Muscle of leg (tissue), 9 donors: ENCODE measurements around the gene MRM1. TPM values are rescaled to one million over a fixed set of nuclear protein-coding genes. Genes with fewer than 3 reads are reported as not detected.

ENCODE experiments used
- polyA plus RNA-seq, 8 donors: library from polyadenylated mRNA; unstranded; fragments of 120-200 nt; gene quantifications; one replicate each; pipeline versions ENCODE4 v1.2.1 to v1.2.3, GENCODE V29; 2013; ENCODE audit warnings: inconsistent platforms in 1 of 8, low replicate concordance in 1 of 8; ENCODE audit not compliant: insufficient read length in 8 of 8, insufficient read depth in 1 of 8
- total RNA-seq: library from RNA; stranded (reverse); fragments of 120-200 nt; gene quantifications from one replicate; pipeline ENCODE4 v1.2.4, GENCODE V29; 2013

MRM1 gene
- total and polyA plus RNA-seq, 9 donors = 3.3 to 5.2 (median 3.8) TPM

Other genes starting within 250 kb of the MRM1 start
- gene TBC1D3H, start 213.1 kb upstream of the MRM1 start, total RNA-seq = not detected
- gene TBC1D3H, start 213.1 kb upstream of the MRM1 start, polyA plus RNA-seq = not detected
- gene ZNHIT3, start 114.9 kb upstream of the MRM1 start, total RNA-seq = 51.0 TPM
- 10 to 100 TPM; 49.4 to 66.5 (median 57.4) TPM for gene ZNHIT3, start 114.9 kb upstream of the MRM1 start, polyA plus RNA-seq
- 29.3 TPM for gene MYO19, start 66.7 kb upstream of the MRM1 start, total RNA-seq
- gene MYO19, start 66.7 kb upstream of the MRM1 start, polyA plus RNA-seq = 10 to 100 TPM; 18.1 to 44.6 (median 31.6) TPM
- gene PIGW, start 66.6 kb upstream of the MRM1 start, total RNA-seq = 4.7 TPM
- gene PIGW, start 66.6 kb upstream of the MRM1 start, polyA plus RNA-seq = 1 to 10 TPM; 6.3 to 9.9 (median 8.8) TPM
- 53.5 TPM for gene GGNBP2, start 56.7 kb upstream of the MRM1 start, total RNA-seq
- gene GGNBP2, start 56.7 kb upstream of the MRM1 start, polyA plus RNA-seq = 10 to 100 TPM; 47.0 to 68.1 (median 55.8) TPM
- 4.5 TPM for gene DHRS11, start 9.7 kb upstream of the MRM1 start, total RNA-seq
- gene DHRS11, start 9.7 kb upstream of the MRM1 start, polyA plus RNA-seq = 10 to 100 TPM in 1 of 8 donors, 1 to 10 TPM in 7; 4.9 to 22.8 (median 7.2) TPM